ENCODE results near the gene DDHD1.

The DDHD1 gene

DNA sequence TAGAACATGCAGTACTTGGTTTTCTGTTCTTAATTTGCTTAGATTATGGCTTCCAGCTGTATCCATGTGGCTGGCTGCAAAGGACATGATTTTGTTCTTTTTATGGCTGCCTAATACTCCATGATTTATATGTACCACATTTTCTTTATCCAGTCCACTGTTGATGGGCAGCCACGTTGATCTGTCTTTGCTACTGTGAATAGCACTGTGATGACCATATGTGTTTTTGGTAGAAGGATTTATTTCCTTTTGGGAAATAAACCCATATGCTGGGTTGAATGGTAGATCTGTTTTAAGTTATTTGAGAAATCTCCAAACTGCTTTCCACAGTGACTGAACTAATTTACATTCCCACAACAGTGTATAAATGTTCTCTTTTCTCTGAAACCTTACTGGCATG is 116.1 kb downstream of the DDHD1 start (continued):
- TF ChIP-seq, protein P1, sequence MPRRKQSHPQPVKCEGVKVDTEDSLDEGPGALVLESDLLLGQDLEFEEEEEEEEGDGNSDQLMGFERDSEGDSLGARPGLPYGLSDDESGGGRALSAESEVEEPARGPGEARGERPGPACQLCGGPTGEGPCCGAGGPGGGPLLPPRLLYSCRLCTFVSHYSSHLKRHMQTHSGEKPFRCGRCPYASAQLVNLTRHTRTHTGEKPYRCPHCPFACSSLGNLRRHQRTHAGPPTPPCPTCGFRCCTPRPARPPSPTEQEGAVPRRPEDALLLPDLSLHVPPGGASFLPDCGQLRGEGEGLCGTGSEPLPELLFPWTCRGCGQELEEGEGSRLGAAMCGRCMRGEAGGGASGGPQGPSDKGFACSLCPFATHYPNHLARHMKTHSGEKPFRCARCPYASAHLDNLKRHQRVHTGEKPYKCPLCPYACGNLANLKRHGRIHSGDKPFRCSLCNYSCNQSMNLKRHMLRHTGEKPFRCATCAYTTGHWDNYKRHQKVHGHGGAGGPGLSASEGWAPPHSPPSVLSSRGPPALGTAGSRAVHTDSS (tag by site-specific recombination; IDR thresholded peaks at IDR 0.05), result no peak

DNA sequence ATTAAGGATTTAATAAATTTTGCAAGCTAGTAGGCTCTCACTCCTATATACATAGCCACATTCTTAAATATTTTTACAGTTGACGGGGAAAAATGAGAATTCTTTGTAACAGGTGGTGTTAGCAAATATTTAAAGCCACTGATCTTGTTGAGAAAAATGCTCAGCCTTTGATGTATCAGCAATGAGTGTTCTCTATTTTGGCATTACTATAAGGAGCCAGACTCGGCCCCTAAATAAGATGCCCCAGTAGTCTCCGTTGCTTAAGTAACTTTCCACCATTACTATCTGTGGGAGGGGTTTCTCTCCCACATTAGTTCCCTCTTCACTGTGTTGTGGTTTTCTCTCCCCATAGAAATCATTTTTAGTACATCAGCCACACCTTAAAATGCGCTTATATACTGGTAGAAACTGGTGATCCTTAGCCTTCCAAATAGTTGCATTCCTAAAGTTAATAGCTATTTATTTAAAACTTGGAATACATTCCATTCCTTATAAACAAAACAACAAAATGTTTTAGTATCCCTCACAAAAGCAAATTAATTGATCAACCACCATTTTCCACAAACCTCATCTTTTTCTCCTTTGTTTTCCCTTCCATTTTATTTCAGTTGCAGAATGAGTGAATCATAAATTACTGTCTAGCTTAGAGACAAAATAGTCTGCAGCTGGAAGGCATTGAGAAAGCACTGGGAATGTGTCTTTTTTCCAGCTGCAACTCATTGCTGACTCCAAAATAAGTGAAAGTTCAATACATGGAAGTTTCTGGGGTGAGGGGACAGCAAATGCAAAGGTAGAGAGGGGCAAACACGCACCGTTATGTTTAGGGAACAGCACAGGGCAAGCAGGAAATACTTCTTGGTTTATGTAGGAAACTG is 117.5 kb downstream of the DDHD1 start:
- Histone ChIP-seq H3K9me3 (ENCODE audit: control insufficient read depth, insufficient read depth, low read depth, low read length) (no peaks in the 10 kb centered on the region), H3K27ac (ENCODE audit: extremely low read depth, low read depth, low read length) (no peak overlapping the region), H3K4me1 (ENCODE audit: control insufficient read depth, insufficient read depth, low read length) (no peaks in the 10 kb centered on the region), H3K36me3 (ENCODE audit: control insufficient read depth in 2 of 2, insufficient read depth in 1 of 2, low read length in 2 of 2) (peaks cover 11 to 37% of the 10 kb centered on the region in 2 experiments), H3K4me3 (ENCODE audit: low read depth, low read length) (no peak overlapping the region)
- no peak for TF ChIP-seq ZNF600 (tag by site-specific recombination; IDR thresholded peaks at IDR 0.05)
- no peak for TF ChIP-seq OVOL3 (tag by site-specific recombination; IDR thresholded peaks at IDR 0.05)
- ChIA-PET POLR2A (no interaction called here), CTCF (interaction anchor here (1.2 to 1.3 kb wide), 2 partner anchors 10 kb away, joined by 3 read pairs; no protein-coding TSS in a partner anchor)

DNA sequence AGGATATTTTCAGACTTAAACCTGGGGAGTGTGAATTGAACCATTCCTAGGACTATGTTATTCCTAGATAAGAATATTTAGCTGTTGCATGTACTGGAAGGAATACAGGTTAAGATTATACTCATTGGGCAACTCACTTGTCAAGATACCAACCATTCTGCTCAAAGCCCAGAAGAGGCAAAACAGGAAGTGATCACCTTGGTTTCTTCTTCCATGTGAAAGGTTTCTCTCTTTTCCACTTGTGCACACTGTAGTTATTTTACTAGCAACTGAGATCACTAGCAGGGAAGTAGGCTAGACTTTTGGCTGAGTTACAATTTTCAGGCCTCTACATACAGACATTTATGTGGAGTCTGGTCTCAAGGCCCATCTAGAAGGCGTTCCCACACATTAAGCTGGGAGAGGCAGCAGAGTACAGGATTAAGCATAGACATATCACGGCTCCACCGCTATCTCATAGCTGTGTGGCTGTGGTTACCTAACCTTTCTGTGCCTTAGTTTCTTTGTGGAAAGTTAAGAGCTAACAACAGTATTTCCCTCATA is 118.4 kb downstream of the DDHD1 start:
- peaks cover 10 to 30% of the 10 kb centered on the region in 2 experiments; a peak in 2 of 3 replicates for H3K36me3 ChIP-seq (ENCODE audit: control insufficient read depth in 2 of 2, insufficient read depth in 1 of 2, low read length in 2 of 2)
- CTCF ChIA-PET, result interaction anchor here (1.3 kb wide), 1 partner anchor 10 kb away, joined by 3 read pairs; no protein-coding TSS in a partner anchor
- no peaks in the 10 kb centered on the region for H3K4me1 ChIP-seq (ENCODE audit: control insufficient read depth, insufficient read depth, low read length)
- POLR2A ChIA-PET, result no interaction called here
- TF ChIP-seq, protein P2, sequence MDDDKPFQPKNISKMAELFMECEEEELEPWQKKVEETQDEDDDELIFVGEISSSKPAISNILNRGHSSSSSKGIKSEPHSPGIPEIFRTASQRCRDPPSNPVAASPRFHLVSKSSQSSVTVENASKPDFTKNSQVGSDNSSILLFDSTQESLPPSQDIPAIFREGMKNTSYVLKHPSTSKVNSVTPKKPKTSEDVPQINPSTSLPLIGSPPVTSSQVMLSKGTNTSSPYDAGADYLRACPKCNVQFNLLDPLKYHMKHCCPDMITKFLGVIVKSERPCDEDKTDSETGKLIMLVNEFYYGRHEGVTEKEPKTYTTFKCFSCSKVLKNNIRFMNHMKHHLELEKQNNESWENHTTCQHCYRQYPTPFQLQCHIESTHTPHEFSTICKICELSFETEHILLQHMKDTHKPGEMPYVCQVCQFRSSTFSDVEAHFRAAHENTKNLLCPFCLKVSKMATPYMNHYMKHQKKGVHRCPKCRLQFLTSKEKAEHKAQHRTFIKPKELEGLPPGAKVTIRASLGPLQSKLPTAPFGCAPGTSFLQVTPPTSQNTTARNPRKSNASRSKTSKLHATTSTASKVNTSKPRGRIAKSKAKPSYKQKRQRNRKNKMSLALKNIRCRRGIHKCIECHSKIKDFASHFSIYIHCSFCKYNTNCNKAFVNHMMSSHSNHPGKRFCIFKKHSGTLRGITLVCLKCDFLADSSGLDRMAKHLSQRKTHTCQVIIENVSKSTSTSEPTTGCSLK (tag by site-specific recombination; IDR thresholded peaks at IDR 0.05), result no peak
- TF ChIP-seq ZNF777 (tag by site-specific recombination; IDR thresholded peaks at IDR 0.05; ENCODE audit: borderline replicate concordance) (no peak), ZNF747 (tag by site-specific recombination; IDR thresholded peaks at IDR 0.05) (no peak), ZNF335 (tag by site-specific recombination; conservative IDR thresholded peaks at IDR 0.05) (no peak)
- TF ChIP-seq, protein P3, sequence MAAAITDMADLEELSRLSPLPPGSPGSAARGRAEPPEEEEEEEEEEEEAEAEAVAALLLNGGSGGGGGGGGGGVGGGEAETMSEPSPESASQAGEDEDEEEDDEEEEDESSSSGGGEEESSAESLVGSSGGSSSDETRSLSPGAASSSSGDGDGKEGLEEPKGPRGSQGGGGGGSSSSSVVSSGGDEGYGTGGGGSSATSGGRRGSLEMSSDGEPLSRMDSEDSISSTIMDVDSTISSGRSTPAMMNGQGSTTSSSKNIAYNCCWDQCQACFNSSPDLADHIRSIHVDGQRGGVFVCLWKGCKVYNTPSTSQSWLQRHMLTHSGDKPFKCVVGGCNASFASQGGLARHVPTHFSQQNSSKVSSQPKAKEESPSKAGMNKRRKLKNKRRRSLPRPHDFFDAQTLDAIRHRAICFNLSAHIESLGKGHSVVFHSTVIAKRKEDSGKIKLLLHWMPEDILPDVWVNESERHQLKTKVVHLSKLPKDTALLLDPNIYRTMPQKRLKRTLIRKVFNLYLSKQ (tag by site-specific recombination; IDR thresholded peaks at IDR 0.05; ENCODE audit: borderline replicate concordance), result no peak
- no peak overlapping the region for H3K27ac ChIP-seq (ENCODE audit: extremely low read depth, low read depth, low read length)
- no peak overlapping the region for H3K4me3 ChIP-seq (ENCODE audit: low read depth, low read length)
- H3K9me3 ChIP-seq (ENCODE audit: control insufficient read depth, insufficient read depth, low read depth, low read length), result no peaks in the 10 kb centered on the region

DNA sequence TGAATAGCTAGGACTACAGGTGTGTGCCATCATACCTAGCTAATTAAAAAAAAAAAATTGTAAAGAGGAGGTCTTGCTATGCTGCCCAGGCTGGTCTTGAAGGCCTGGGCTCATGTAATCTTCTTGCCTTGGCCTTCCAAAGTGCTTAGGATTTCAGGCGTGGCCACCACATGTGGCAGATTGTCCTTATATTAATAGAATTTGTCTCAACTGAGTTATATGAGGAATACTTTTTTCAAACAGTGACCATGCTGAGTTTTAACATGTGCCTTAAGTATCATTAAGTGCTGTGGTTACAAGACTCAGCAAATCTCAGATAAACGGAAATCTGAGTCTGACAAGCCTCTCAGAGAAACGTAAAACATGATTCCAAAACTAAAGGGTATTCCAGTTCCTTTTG is 119.1 kb downstream of the DDHD1 start:
- no peaks in the 10 kb centered on the region for H3K9me3 ChIP-seq (ENCODE audit: control insufficient read depth, insufficient read depth, low read depth, low read length)
- peaks cover 10 to 23% of the 10 kb centered on the region in 2 experiments; a peak in 2 of 3 replicates for H3K36me3 ChIP-seq (ENCODE audit: control insufficient read depth in 2 of 2, insufficient read depth in 1 of 2, low read length in 2 of 2)
- H3K4me3 ChIP-seq (ENCODE audit: low read depth, low read length), result no peak overlapping the region
- H3K4me1 ChIP-seq (ENCODE audit: control insufficient read depth, insufficient read depth, low read length), result no peaks in the 10 kb centered on the region
- CTCF ChIA-PET, result interaction anchor here (0.5 to 0.6 kb wide), 2 partner anchors 53 to 72 kb away, joined by 3 read pairs; no protein-coding TSS in a partner anchor
- TF ChIP-seq MYNN (tag by site-specific recombination; IDR thresholded peaks at IDR 0.05; ENCODE audit: borderline replicate concordance) (no peak), ZNF473 (tag by site-specific recombination; IDR thresholded peaks at IDR 0.05) (no peak), ZNF112 (tag by site-specific recombination; IDR thresholded peaks at IDR 0.05) (no peak)
- TF ChIP-seq, protein P4, sequence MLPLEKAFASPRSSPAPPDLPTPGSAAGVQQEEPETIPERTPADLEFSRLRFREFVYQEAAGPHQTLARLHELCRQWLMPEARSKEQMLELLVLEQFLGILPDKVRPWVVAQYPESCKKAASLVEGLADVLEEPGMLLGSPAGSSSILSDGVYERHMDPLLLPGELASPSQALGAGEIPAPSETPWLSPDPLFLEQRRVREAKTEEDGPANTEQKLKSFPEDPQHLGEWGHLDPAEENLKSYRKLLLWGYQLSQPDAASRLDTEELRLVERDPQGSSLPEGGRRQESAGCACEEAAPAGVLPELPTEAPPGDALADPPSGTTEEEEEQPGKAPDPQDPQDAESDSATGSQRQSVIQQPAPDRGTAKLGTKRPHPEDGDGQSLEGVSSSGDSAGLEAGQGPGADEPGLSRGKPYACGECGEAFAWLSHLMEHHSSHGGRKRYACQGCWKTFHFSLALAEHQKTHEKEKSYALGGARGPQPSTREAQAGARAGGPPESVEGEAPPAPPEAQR (tag by site-specific recombination; IDR thresholded peaks at IDR 0.05), result no peak
- POLR2A ChIA-PET, result no interaction called here
- no peak overlapping the region for H3K27ac ChIP-seq (ENCODE audit: extremely low read depth, low read depth, low read length)
